ENCODE measurements around the gene SLC5A10.
A peak's percentile ranks its signal among the peaks of the same experiment; 100 is the strongest.
"Not testable (repeated sequence)": the region's sequence is repeated elsewhere in the genome, so short reads cannot be mapped to it uniquely, and the experiment has no call there.

Gene SLC5A10

GRCh38 chr17:18948476-18949006, 3.4 kb upstream of the SLC5A10 start:
- no peak for DNase-seq

- no peak for DNase-seq
Measured at GRCh38 chr17:18949566-18949965, 2.4 kb upstream of the SLC5A10 start.

- no peak for DNase-seq
Measured at GRCh38 chr17:18950346-18950745, 1.6 kb upstream of the SLC5A10 start.

GRCh38 chr17:18950944-18951905, 740 bp upstream of the SLC5A10 start:
- no peak for DNase-seq

GRCh38 chr17:18953231-18953728, 1.3 kb downstream of the SLC5A10 start:
- no peak for DNase-seq

- no peak for DNase-seq
Measured at GRCh38 chr17:18954321-18954720, 2.4 kb downstream of the SLC5A10 start.

GRCh38 chr17:18955009-18955408, 3.0 kb downstream of the SLC5A10 start:
- no peak for DNase-seq

- DNase-seq = not testable (repeated sequence)
Measured at GRCh38 chr17:18956021-18956420, 4.1 kb downstream of the SLC5A10 start.

GRCh38 chr17:18956581-18956980, 4.6 kb downstream of the SLC5A10 start:
- DNase-seq = no peak

GRCh38 chr17:18957831-18958230, 5.9 kb downstream of the SLC5A10 start:
- no peak for DNase-seq

- no peak for DNase-seq
Measured at GRCh38 chr17:18958611-18959010, 6.6 kb downstream of the SLC5A10 start.

- no peak for DNase-seq
Measured at GRCh38 chr17:18959071-18959844, 7.3 kb downstream of the SLC5A10 start.

- no peak for DNase-seq
Measured at GRCh38 chr17:18959845-18960240, 7.9 kb downstream of the SLC5A10 start.

- no peak for DNase-seq
Measured at GRCh38 chr17:18960241-18960665, 8.3 kb downstream of the SLC5A10 start.

GRCh38 chr17:18960803-18961511, 9.0 kb downstream of the SLC5A10 start:
- peak; percentile 1 for DNase-seq

- DNase-seq = no peak
Measured at GRCh38 chr17:18961634-18962493, 9.9 kb downstream of the SLC5A10 start.

- no peak for DNase-seq
Measured at GRCh38 chr17:18962494-18962815, 10.5 kb downstream of the SLC5A10 start.

GRCh38 chr17:18963126-18964017, 11.4 kb downstream of the SLC5A10 start:
- no peak for DNase-seq

- DNase-seq = no peak
Measured at GRCh38 chr17:18964018-18964351, 12.0 kb downstream of the SLC5A10 start.

GRCh38 chr17:18964550-18964949, 12.6 kb downstream of the SLC5A10 start:
- DNase-seq = no peak
